GM12878 (cell line): ENCODE measurements around the gene NOL3.

Experiments used
- FOXK2 ChIP-seq: fragments of 450-650 bp; IDR thresholded peaks from 2 replicates; pipeline ENCODE4 v1.6.1; 2017; ENCODE audit warnings: mild to moderate bottlenecking, moderate library complexity
- TAF1 ChIP-seq: IDR thresholded peaks from 2 replicates; pipeline ENCODE4 v1.6.1; 2011; ENCODE audit warnings: mild to moderate bottlenecking, low read depth, low read length, borderline replicate concordance

DNA sequence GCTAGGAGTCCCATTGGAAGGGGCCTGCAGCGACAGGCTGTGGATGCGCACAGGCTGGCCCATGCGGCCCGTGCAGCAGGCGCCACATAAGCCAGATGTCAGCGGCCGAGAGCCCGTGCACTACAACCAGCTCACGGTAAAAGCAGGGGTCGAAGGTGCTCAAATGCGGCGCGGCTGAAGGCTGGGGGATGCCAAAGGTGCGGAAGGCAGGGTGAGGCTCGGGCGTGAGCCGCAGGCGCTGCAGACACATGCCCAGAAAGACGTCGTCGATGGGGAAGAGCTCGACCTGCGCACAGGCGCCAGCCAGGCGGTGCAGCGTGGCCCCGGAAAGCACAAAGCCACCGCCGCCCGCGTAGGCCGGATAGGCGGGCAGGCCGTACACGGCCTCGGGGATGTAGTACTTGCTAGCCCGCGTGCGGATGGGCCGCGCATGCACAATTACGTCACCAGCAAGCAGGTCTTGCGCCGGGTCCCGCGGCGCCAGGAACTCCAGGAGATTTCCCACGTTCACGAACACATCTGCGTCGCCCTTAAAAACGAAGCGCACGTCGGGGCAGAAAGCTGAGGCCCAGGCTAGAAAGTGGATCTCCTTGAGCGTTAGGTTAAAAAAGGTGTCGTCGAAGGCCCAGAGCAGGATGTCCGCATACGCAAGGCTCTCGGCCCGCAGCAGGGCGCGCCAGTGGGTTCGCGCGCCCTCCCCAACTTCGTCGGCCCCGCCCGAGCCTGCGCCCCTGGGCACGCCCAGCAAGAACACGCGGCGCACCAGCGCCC is 20.9 kb upstream of the NOL3 start:
- no peak for TF ChIP-seq FOXK2
- no peak for TF ChIP-seq TAF1
